Gastrocnemius medialis (tissue), 4 donors: ENCODE results near the gene ANKRD39. TPM values are rescaled to one million over a fixed set of nuclear protein-coding genes. Genes with fewer than 3 reads are reported as not detected.

Experiments
- ATAC-seq, 2 donors: fragments of 150-250 bp; one replicate each; pipeline ENCODE4 v1.9.1; 2016
- DNase-seq, 2 donors: peaks; one replicate each; pipeline ENCODE4 v3.0.0-alpha.2; 2019
- H3K27ac ChIP-seq, 4 donors: fragments of 200-600 bp; sonication (generic); 1 replicate in 1 of 4; 2 replicates in 3 of 4; pipeline ENCODE4 v1.5.1; 2016 to 2018; ENCODE audit warnings: mild to moderate bottlenecking in 2 of 4, moderate library complexity in 1 of 4
- H3K27me3 ChIP-seq, 3 donors: fragments of 200-600 bp; sonication (generic) in 2 of 3; 1 replicate in 1 of 3; 2 replicates in 2 of 3; pipeline versions ENCODE4 v1.5.1 to v1.6.0; 2016 to 2019; ENCODE audit warnings: mild to moderate bottlenecking in 1 of 3, moderate library complexity in 1 of 3
- H3K36me3 ChIP-seq, 2 donors: fragments of 200-600 bp; sonication (generic) in 1 of 2; one replicate each; pipeline ENCODE4 v1.5.1; 2017 to 2018
- H3K4me1 ChIP-seq, 2 donors: fragments of 200-600 bp; sonication (generic) in 1 of 2; one replicate each; pipeline ENCODE4 v1.5.1; 2016 to 2017; ENCODE audit warnings: mild to moderate bottlenecking in 2 of 2
- H3K4me3 ChIP-seq, 4 donors: fragments of 200-600 bp; sonication (generic) in 3 of 4; 1 replicate in 1 of 4; 2 replicates in 3 of 4; pipeline ENCODE4 v1.5.1; 2016 to 2019; ENCODE audit warnings: mild to moderate bottlenecking in 2 of 4
- H3K9me3 ChIP-seq, 3 donors: fragments of 200-600 bp; sonication (generic) in 2 of 3; 1 replicate in 1 of 3; 2 replicates in 2 of 3; pipeline ENCODE4 v1.5.1; 2016 to 2019
- POLR2A ChIP-seq, 2 donors: fragments of 450-650 bp; IDR thresholded peaks; one replicate each; pipeline ENCODE4 v1.6.1; 2017; ENCODE audit warnings: antibody characterized with exemption in 2 of 2, mild to moderate bottlenecking in 2 of 2, moderate library complexity in 2 of 2
- in situ Hi-C, 4 donors: fragments of 200-750 bp; cut with MboI; loops; one replicate each; pipeline versions ENCODE4 v1.15.0 to v1.8.0; 2017; ENCODE audit warnings: low sequenced_read_pairs in 4 of 4
- intact Hi-C: fragments of 100-400 bp; cut with DNase I; formaldehyde crosslinking; loops from one replicate; pipeline ENCODE4 v1.15.1; 2023; ENCODE audit warnings: low total_unique reads
- total RNA-seq, 4 donors: library from RNA; depleted of rRNA; stranded (reverse); fragments of >200 nt; gene quantifications; one replicate each; pipeline versions ENCODE4 v1.1.0 to v1.2.3, GENCODE V29; 2016
- TF ChIP-seq, protein P1 (sequence below), 5 experiments: fragments of 450-650 bp in 3 of 5; fragments of 200-600 bp in 2 of 5; sonication (generic) in 2 of 5; IDR thresholded peaks in 4 of 5; conservative IDR thresholded peaks in 1 of 5; 1 replicate in 4 of 5; 2 replicates in 1 of 5; pipeline ENCODE4 v1.5.1; 2016 to 2019; ENCODE audit warnings: antibody characterized with exemption in 5 of 5, mild to moderate bottlenecking in 3 of 5, moderate library complexity in 3 of 5

Gene ANKRD39
- total RNA-seq, 4 donors from 2014 or later, result 25.8 to 50.6 (median 43.8) TPM

DNA sequence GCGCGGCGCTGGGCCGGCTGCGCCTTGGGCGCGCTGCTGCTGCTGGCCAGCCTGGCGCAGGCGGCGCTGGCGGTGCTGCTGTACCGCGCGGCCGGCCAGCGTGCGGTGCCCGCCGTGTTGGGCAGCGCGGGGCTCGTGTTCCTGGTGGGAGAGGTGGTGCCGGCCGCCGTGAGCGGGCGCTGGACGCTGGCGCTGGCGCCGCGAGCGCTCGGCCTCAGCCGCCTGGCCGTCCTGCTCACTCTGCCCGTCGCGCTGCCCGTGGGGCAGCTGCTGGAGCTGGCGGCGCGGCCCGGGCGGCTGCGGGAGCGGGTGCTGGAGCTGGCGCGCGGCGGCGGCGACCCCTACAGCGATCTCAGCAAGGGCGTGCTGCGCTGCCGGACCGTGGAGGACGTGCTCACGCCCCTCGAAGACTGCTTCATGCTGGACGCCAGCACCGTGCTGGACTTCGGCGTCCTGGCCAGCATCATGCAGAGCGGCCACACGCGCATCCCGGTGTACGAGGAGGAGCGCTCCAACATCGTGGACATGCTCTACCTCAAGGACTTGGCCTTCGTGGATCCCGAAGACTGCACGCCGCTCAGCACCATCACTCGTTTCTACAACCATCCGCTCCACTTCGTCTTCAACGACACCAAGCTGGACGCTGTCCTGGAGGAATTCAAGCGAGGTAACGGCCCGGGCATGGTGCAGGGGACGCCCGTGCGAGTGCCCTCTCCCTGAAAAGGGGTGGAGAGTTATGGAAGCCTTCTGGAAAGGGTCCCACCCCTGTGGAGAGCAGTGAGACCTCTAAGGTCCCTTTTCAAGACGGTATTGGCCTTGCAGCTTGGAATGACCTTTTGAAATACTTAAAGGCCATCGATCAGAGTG, 40.7 kb downstream of the ANKRD39 start:
- Histone ChIP-seq H3K4me1 (peaks cover 53 to 54% of the 10 kb centered on the region in 2 donors), H3K36me3 (no peaks in the 10 kb centered on the region), H3K9me3 (no peaks in the 10 kb centered on the region), H3K27ac (peak overlapping the region; percentile 64 to 94 (median 84)), H3K27me3 (no peaks in the 10 kb centered on the region), H3K4me3 (peak overlapping the region; percentile 56 to 75 (median 66))
- intact Hi-C loops, result loop anchor here (1.0 to 5.0 kb wide), 6 partner anchors 25 to 220 kb away; partner anchors contain the start of genes ANKRD39 and LMAN2L
- TF ChIP-seq, protein P1, sequence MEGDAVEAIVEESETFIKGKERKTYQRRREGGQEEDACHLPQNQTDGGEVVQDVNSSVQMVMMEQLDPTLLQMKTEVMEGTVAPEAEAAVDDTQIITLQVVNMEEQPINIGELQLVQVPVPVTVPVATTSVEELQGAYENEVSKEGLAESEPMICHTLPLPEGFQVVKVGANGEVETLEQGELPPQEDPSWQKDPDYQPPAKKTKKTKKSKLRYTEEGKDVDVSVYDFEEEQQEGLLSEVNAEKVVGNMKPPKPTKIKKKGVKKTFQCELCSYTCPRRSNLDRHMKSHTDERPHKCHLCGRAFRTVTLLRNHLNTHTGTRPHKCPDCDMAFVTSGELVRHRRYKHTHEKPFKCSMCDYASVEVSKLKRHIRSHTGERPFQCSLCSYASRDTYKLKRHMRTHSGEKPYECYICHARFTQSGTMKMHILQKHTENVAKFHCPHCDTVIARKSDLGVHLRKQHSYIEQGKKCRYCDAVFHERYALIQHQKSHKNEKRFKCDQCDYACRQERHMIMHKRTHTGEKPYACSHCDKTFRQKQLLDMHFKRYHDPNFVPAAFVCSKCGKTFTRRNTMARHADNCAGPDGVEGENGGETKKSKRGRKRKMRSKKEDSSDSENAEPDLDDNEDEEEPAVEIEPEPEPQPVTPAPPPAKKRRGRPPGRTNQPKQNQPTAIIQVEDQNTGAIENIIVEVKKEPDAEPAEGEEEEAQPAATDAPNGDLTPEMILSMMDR (IDR thresholded peaks at IDR 0.05 in 4 of 5, conservative IDR thresholded peaks at IDR 0.05 in 1 of 5), result no peak
- DNase-seq (no peak), ATAC-seq (peak; percentile 0 to 2)
- in situ Hi-C loops, result no loop called here

DNA sequence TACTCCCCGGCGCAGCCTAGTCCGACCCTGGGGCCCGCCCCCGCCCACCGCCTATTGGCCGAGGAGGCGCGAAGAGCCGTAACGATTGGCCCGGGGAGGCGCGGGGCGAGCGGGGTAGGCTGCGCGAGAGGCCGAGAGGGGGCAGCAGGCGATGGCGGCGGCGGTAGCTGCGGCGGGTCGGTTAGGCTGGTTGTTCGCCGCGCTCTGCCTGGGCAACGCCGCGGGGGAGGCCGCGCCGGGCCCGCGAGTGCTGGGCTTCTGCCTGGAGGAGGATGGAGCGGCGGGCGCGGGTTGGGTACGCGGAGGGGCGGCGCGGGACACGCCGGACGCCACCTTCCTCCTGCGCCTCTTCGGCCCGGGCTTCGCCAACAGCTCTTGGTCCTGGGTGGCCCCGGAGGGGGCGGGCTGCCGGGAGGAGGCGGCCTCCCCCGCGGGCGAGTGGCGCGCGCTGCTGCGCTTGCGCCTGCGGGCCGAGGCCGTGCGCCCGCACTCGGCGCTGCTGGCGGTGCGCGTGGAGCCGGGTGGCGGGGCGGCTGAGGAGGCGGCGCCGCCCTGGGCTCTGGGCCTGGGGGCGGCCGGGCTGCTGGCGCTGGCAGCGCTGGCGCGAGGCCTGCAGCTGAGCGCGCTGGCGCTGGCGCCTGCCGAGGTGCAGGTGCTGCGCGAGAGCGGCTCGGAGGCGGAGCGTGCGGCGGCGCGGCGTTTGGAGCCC, 41.5 kb downstream of the ANKRD39 start, which contains the start of gene CNNM3:
Gene CNNM3, plus strand, starts transcription at position 142 of the 709 bp plus-strand sequence. Its CDS starts 10 bp downstream, at position 152.
- in situ Hi-C loops, result no loop called here
- intact Hi-C loops, result loop anchor here (1.0 to 5.0 kb wide), 6 partner anchors 26 to 219 kb away; partner anchors contain the start of genes ANKRD39 and LMAN2L
- Histone ChIP-seq H3K27ac (peak within 1 kb of the TSS; percentile 92 to 96 (median 94)), H3K27me3 (no peaks in the 10 kb centered on the region), H3K4me1 (peaks cover 52 to 59% of the 10 kb centered on the region in 2 donors), H3K4me3 (peak within 1 kb of the TSS; percentile 63 to 75 (median 67)), H3K9me3 (no peaks in the 10 kb centered on the region), H3K36me3 (no peaks in the 10 kb centered on the region)
- TF ChIP-seq POLR2A (IDR thresholded peaks at IDR 0.05), result peak; percentile 84 to 96
- TF ChIP-seq, protein P1 (IDR thresholded peaks at IDR 0.05 in 4 of 5, conservative IDR thresholded peaks at IDR 0.05 in 1 of 5), result peak; percentile 60 to 82 (median 78)
- ATAC-seq, result peak; percentile 73 to 81
- peak; percentile 96 for DNase-seq

DNA sequence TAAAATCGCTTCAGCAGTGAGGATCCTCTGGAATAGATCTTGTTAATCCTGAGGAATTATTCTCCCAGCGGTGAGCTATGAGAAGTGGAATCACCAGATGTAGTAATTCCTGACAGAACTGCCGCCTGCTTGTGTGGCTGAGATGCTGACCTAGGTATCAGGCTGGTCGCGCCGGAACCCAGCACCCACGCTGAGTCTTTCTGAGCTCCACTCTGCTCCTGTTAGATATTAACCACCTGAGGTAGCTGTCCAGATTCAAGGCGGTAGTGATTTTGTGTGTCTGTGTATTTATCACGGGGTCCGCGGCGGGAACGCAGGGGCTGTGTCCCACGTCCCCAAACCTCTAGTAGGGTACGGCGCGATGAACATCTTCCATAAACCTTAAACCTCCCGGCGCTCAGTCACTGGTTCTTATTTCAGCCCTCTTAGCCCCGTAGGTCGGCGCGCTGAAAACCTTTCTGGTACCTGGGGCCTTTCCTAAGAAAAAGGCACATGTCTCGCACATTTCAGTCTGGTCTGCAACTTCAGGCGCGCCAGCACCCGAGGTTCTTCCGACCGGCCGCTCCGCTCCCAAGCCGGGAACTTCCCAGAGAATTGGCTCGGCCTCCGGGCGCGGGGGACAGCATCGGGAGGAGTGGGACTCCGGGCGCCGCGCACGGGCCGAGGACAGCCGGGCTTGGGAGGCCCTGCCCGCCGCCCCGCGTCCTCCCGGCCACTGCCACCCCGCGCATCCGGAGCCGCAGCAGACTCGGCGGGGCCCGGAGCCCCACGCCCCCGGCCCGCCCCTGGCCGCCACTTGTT, 42.3 kb downstream of the ANKRD39 start:
- peak in 1 of 2 donors; percentile 90 for TF ChIP-seq POLR2A (IDR thresholded peaks at IDR 0.05)
- TF ChIP-seq, protein P1 (IDR thresholded peaks at IDR 0.05 in 4 of 5, conservative IDR thresholded peaks at IDR 0.05 in 1 of 5), result no peak
- Histone ChIP-seq H3K4me3 (peak overlapping the region; percentile 62 to 75 (median 64)), H3K27me3 (no peaks in the 10 kb centered on the region), H3K27ac (peak overlapping the region; percentile 92 to 96 (median 94)), H3K9me3 (no peaks in the 10 kb centered on the region), H3K4me1 (peaks cover 52 to 54% of the 10 kb centered on the region in 2 donors), H3K36me3 (no peaks in the 10 kb centered on the region)
- peak in 1 of 2 donors; percentile 27 for DNase-seq
- ATAC-seq, result peak; percentile 28 to 31
- in situ Hi-C loops, result no loop called here
- intact Hi-C loops, result loop anchor here (1.0 to 5.0 kb wide), 6 partner anchors 27 to 218 kb away; partner anchors contain the start of genes ANKRD39 and LMAN2L

DNA sequence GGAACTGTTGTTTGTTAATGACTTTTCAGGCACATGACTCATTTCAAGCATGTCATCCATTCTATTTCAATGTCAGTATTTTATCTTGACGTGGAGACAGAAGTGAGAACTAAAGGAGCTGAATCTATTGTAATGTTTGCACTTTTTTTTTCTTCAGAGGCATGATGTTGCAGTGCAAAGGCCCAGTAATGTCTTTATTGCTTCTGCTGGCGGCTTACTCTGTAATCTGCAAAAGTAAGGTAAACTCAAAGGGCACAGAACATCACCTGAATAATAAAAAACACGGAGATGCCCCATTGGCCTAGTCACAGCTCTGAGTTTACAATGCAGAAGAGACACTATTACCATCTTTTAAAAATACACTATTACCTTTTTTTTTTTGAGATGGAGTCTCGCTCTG, 44.2 kb downstream of the ANKRD39 start:
- intact Hi-C loops, result no loop called here

More for the DNA sequence above, 44.2 kb downstream of the ANKRD39 start:
- Histone ChIP-seq H3K4me3 (no peak overlapping the region), H3K4me1 (peaks cover 33 to 35% of the 10 kb centered on the region in 2 donors), H3K36me3 (no peaks in the 10 kb centered on the region), H3K9me3 (no peaks in the 10 kb centered on the region), H3K27ac (peak overlapping the region in 1 of 4 donors; percentile 70), H3K27me3 (no peaks in the 10 kb centered on the region)
- in situ Hi-C loops, result no loop called here
- ATAC-seq (no peak), DNase-seq (no peak)
- TF ChIP-seq POLR2A (IDR thresholded peaks at IDR 0.05), result no peak
- TF ChIP-seq, protein P1 (IDR thresholded peaks at IDR 0.05 in 4 of 5, conservative IDR thresholded peaks at IDR 0.05 in 1 of 5), result no peak
